Cortex of kidney (tissue), 1 donor: ENCODE results near the gene CDKN2A.
"Not testable (repeated sequence)": the region's sequence is repeated elsewhere in the genome, so short reads cannot be mapped to it uniquely, and the experiment has no call there.

Experiments
- DNase-seq: peaks from one replicate; lab custom pipeline; 2025; lab: John Stamatoyannopoulos, UW

Gene CDKN2A

DNA sequence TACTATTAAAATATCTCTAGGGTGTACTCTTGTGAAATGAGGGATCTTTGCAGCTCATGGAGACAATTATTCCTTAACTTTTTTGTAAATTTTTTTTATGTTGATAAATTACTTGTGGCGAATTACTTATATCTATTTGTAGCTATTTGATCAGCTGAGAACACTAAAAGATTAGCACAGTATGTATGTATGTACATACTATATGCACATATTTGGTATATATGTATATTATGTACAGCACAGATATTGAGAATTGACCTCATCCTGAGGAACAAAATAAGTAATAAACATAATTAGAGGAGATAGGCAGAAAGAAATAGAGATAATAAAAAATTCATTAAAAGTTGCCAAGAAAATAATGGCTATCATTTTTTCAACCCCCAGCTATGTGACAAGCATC lies 11.8 kb downstream of the CDKN2A start:
- DNase-seq: no peak

DNA sequence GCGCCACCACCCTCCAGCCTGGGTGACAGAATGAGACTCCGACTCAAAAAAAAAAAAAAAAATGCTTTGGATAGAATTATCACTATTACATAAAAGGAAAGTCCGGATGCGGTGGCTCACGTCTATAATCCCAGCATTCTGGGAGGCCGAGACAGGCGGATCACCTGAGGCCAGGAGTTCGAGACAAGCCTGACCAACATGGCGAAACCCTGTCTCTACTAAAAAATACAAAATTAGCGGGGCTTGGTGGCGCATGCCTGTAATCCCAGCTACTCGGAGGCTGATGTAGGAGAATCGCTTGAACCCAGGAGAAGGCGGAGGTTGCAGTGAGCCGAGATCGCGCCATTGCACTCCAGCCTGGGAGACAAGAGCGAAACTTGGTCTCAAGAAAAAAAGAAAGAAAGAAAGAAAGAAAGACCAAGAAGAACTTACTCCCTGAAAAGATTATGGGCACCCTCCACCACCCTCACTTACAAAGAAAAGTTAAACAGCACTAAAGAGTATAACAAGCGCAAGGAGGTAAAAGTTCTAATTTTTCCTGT lies 17.8 kb downstream of the CDKN2A start:
- no peak for DNase-seq

- DNase-seq: no peak
Observed at GRCh38 chr9:21974722-21975409, 19.3 kb downstream of the CDKN2A start.

GRCh38 chr9:21974343-21974721 lies 19.9 kb downstream of the CDKN2A start:
- no peak for DNase-seq

- DNase-seq: no peak
Observed at GRCh38 chr9:21972361-21972760, 21.8 kb downstream of the CDKN2A start.

- no peak for DNase-seq
Observed at GRCh38 chr9:21970800-21971640, 23.2 kb downstream of the CDKN2A start.

DNA sequence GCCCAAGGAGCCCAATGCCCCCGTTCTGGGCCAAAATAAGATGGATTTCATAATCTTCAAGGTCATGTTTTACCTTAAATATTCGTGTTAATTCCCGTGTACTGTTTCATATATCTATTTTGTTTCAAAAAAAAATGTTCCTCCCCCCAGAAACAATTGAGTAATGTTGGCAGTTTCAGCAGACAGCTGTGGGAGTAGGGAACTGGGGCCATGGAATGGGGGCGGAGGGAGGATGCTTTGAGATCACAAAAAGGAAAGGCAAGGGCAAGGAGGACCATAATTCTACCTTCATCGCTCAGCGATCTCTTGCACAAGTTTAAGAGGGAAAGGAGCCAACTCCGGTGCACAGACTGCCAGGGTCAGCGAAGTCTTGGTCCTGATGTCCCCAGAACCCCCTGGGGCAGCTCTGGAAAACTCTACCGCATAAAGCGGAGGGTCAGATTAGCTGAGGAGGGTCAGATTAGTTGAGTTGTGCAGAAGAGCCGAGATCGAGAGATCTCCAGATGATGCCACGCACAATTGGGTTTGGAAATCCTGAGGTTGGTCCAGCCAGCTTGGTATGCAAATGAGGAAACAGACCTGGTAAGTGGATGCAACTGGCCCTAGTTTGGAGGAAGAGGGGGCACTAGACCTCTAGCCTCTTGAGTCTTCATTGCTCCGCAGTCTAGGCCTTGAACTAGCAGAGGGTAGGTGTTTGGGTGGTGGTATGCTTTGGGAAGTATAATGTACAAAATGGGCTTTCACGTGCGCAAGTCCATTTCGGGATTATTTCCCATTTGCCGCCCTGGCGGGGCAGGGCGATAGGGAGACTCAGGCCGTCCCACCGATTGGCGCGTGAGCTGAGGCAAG lies 24.0 kb downstream of the CDKN2A start:
- DNase-seq: no peak

- no peak for DNase-seq
Observed at GRCh38 chr9:21969011-21969940, 24.9 kb downstream of the CDKN2A start.

- DNase-seq: no peak
Observed at GRCh38 chr9:21968331-21969010, 25.7 kb downstream of the CDKN2A start.

DNA sequence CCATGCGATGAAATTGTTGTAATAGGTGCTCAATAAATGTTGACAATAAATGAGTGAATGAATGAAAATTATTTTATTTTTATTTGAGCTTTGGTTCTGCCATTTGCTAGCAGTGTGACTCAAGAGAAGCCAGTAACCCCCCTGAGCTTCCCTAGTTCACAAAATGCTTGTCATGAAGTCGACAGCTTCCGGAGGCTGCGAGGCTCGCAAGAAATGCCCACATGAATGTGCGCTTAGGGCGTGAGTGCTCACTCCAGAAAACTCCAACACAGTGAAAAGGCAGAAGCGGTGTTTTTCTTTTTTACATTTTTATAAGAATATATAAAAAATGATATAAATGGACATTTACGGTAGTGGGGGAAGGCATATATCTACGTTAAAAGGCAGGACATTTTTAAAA lies 26.5 kb downstream of the CDKN2A start:
- no peak for DNase-seq

- no peak for DNase-seq
Observed at GRCh38 chr9:21967169-21967568, 27.0 kb downstream of the CDKN2A start.

DNA sequence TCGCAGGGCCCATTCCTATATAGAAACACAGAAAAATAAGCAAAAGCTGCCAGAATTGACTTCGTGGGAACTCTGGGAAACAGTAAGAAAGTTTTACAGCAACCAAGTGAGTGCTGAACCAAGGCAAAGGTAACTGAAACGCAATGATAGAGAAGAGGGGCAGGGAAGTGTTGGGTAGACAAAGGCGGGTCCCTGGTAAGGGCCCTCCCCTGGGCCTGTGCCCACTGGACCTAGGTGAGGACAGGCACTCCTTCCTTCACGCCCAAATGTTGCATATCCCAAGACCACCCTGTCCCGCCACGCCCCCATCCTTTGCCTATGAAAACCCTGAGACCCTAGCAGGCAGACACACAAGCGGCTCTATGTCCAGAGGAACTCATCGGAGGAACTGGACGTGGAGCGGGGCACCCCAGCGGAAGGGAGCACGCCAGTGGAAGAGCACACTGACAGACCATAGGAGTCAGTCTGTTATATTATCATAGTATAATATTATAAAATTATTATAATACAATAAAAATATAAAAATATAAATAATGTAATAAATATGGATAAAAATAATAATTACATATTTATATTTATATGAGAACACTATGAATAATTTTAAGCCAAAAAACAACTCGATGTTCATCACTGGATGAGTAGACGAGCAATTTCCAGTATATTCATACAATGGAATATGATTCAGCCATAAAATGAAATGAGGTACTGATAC lies 27.9 kb downstream of the CDKN2A start:
- DNase-seq: no peak

- no peak for DNase-seq
Observed at GRCh38 chr9:21965401-21965951, 28.7 kb downstream of the CDKN2A start.

DNA sequence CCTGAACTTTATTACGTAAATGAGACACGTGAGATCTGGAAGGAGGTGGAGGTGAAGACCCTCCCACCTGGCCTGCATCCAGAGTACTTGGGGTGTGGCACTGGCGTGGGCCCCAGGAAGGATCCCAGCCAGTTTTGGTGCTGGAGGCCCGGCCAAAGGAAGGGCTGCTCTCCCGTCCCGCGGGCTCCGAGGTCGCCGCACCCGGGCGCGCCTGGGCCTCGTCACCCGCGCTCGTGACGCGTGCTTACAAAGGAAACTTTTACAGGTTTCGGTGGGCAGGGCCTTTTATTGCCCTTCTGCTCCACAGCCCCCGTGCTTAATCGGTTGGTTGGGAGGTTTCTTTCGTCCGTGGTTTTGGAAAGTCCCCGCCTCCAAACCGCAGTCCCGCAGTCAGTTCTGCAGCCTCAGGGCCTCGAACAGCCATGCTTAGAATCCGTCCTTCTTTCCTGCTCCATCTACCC lies 29.2 kb downstream of the CDKN2A start:
- no peak for DNase-seq

- no peak for DNase-seq
Observed at GRCh38 chr9:21961569-21961968, 32.6 kb downstream of the CDKN2A start.

DNA sequence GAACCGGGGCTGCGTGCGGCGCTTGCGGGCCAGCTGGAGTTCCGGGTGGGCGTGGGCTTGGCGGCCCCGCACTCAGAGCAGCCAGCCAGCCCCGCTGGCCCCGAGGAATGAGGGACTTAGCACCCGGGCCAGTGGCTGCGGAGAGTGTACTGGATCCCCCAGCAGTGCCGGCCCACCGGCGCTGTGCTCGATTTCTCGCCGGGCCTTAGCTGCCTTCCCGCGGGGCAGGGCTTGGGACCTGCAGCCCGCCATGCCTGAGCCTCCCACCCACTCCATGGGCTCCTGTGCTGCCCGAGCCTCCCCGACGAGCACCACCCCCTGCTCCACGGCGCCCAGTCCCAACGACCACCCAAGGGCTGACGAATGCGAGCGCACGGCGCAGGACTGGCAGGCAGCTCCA lies 34.9 kb downstream of the CDKN2A start:
- DNase-seq: not testable (repeated sequence)

- no peak for DNase-seq
Observed at GRCh38 chr9:21958833-21959232, 35.4 kb downstream of the CDKN2A start.

GRCh38 chr9:21945606-21946005 lies 48.6 kb downstream of the CDKN2A start:
- no peak for DNase-seq

- no peak for DNase-seq
Observed at GRCh38 chr9:21943464-21943863, 50.7 kb downstream of the CDKN2A start.
